ENCODE data around the gene PDCL3.

The PDCL3 gene

DNA sequence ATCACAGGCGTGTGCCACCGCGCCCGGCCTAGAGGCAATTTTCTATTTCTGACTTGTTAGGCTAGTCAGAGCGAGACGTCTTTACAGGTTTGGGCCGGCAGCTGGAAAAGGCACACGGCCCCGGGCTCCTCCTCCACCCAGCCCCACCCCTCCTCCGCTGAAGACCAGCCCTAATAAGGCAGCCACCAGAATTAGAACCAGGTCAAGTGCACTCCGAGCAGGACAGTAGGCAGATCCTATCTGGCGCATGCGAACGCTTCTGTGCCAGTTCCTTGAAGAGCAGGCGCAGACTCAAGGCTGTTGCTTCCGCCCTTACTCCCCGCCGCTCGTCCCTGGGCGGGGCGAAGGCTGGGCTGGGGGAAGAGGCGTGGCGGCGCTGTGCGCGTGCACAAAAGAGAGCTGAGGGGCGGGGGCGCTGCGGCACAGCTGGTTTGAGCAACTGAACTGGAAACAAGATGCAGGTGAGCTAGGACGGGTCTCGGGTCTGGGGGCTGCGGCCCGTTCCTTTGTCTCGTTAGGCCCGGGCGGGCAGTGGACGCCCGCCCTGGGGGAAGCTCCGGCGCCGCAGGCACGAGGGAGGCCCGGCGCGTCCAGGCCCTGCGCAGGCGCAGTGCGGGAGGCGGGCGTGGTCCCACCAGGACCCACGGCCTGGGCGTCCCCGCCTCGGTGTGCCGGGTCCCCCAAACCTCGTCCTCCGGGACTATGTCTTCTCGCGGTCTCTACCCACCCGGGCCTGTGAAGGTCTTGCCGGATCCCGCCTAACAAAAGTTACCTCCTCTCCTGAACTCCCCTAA, at the start of gene PDCL3:
TSS of gene PDCL3 (plus strand) at position 381 of the 794 bp plus-strand sequence. CDS start at position 456, 75 bp downstream.
- DNase-seq (ENCODE audit: low read depth in 1 of 2, low spot score in 1 of 2): peak; percentile 73 to 99
- TF ChIP-seq JUND (IDR thresholded peaks at IDR 0.05; ENCODE audit: low read depth): no peak
- in situ Hi-C loops (cut with HindIII; ENCODE audit: low pct_unique_long_range_greater_than_20kb, low sequenced_read_pairs): no loop called here

DNA sequence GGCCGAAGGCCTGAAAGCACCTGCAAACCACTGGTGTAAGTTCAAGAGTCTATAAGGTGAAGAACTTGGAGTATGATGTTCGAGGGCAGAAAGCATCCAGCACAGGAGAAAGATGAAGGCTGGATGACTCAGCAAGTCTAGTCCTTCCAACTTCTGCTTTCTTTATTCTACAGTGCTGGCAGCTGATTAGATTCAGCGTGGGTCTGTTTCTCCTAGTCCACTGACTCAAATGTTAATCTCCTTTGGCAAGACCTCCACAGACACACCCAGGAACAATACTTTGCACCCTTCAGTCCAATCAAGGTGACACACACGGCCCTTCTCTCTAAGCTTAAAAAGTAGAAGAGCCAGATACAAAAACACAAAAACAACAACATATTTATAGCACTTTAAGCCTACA, 49.1 kb upstream of the PDCL3 start:
- no peak for TF ChIP-seq JUND (IDR thresholded peaks at IDR 0.05; ENCODE audit: low read depth)
- in situ Hi-C loops (cut with HindIII; ENCODE audit: low pct_unique_long_range_greater_than_20kb, low sequenced_read_pairs): no loop called here
- no peak for DNase-seq (ENCODE audit: low read depth in 1 of 2, low spot score in 1 of 2)

DNA sequence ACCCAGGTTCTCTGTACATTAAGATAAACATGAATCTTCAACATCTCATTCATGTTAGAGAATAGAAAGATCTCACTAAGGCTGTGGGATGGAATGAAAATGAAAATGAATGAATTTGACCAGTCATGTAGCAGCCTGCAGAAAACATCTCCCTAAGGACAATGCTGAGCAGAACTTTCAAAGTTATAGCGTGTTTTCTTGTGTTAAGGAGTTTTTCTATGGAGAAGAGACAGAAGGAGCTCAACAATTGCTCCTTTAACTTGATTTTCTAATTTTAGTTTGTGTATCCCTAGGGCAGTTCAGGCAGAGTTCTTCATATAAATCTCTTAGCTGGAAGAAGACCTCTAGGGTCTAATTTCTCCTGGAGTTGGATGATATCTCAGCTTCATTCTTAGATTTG, 45.2 kb upstream of the PDCL3 start:
- in situ Hi-C loops (cut with HindIII; ENCODE audit: low pct_unique_long_range_greater_than_20kb, low sequenced_read_pairs): no loop called here
- TF ChIP-seq JUND (IDR thresholded peaks at IDR 0.05; ENCODE audit: low read depth): no peak
- DNase-seq (ENCODE audit: low read depth in 1 of 2, low spot score in 1 of 2): no peak

DNA sequence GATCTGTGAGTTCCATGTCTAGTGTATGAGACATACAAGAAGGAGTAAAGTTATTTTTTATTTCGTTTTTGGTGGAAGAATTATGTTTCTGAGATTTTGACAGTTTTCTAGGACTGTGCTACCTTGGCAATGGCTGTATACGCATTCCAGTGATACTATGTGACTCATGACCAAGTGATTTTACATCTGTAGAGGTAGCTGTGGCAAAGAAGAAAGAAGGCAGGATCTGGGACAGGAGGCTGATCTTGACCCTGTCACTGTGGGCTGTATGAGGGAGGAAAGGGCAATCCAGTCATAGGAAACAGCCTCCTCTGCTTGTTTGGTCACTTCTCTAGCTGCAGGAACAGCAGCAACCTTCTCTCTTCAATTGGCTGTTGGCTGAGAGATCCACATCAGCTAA, 44.0 kb upstream of the PDCL3 start:
- no peak for TF ChIP-seq JUND (IDR thresholded peaks at IDR 0.05; ENCODE audit: low read depth)

GRCh38 chr2:100520224-100520623, 42.6 kb upstream of the PDCL3 start:
- in situ Hi-C loops (cut with HindIII; ENCODE audit: low pct_unique_long_range_greater_than_20kb, low sequenced_read_pairs): no loop called here
- DNase-seq (ENCODE audit: low read depth in 1 of 2, low spot score in 1 of 2): no peak
- TF ChIP-seq JUND (IDR thresholded peaks at IDR 0.05; ENCODE audit: low read depth): no peak

More for the DNA sequence above, 44.0 kb upstream of the PDCL3 start:
- in situ Hi-C loops (cut with HindIII; ENCODE audit: low pct_unique_long_range_greater_than_20kb, low sequenced_read_pairs): no loop called here
- no peak for DNase-seq (ENCODE audit: low read depth in 1 of 2, low spot score in 1 of 2)

DNA sequence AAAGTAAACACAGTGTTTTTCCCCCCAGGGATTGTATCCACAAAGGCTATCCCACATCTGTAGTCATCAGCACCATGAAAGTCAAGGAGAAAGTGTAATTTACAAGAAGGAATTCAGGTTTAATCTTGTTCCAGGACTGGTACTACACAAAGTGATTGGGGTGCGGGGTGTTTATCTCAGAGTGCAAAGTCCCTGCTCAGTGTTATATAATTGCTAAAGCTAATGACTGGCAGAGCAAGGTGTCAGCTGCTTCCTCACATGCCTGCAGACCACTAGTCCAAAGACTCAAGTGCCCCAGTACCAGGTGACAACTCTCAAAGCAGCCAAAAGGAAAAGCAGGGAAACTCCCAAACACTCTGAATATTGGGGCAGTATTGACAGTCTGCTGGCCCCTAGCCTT, 40.4 kb upstream of the PDCL3 start:
- no peak for DNase-seq (ENCODE audit: low read depth in 1 of 2, low spot score in 1 of 2)
- TF ChIP-seq JUND (IDR thresholded peaks at IDR 0.05; ENCODE audit: low read depth): no peak
- in situ Hi-C loops (cut with HindIII; ENCODE audit: low pct_unique_long_range_greater_than_20kb, low sequenced_read_pairs): no loop called here

GRCh38 chr2:100524331-100524730, 38.5 kb upstream of the PDCL3 start:
- no peak for DNase-seq (ENCODE audit: low read depth in 1 of 2, low spot score in 1 of 2)
- TF ChIP-seq JUND (IDR thresholded peaks at IDR 0.05; ENCODE audit: low read depth): no peak
- in situ Hi-C loops (cut with HindIII; ENCODE audit: low pct_unique_long_range_greater_than_20kb, low sequenced_read_pairs): no loop called here

DNA sequence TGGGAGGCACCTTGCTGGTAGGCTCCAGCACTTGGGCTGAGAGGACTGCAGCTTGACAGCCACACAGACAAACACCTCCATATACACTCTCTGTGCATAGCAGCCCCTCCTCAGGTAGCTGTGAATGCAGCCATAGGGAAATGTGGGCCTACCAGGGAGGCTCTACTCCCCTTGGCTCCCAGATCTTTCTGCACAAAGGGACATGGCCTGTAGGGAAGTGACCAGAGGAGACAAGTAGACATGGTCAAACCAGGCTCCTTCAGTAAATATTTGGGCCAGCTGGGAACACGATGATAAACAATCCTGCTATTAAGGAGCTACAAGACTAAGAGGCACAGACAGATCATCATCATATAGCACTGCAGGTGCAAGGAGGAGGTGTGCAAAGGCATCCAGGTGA, 35.9 kb upstream of the PDCL3 start:
- DNase-seq (ENCODE audit: low read depth in 1 of 2, low spot score in 1 of 2): no peak
- no peak for TF ChIP-seq JUND (IDR thresholded peaks at IDR 0.05; ENCODE audit: low read depth)
- in situ Hi-C loops (cut with HindIII; ENCODE audit: low pct_unique_long_range_greater_than_20kb, low sequenced_read_pairs): no loop called here

- DNase-seq (ENCODE audit: low read depth in 1 of 2, low spot score in 1 of 2): no peak
- in situ Hi-C loops (cut with HindIII; ENCODE audit: low pct_unique_long_range_greater_than_20kb, low sequenced_read_pairs): no loop called here
- no peak for TF ChIP-seq JUND (IDR thresholded peaks at IDR 0.05; ENCODE audit: low read depth)
Observed at GRCh38 chr2:100527440-100528015, 35.3 kb upstream of the PDCL3 start.

DNA sequence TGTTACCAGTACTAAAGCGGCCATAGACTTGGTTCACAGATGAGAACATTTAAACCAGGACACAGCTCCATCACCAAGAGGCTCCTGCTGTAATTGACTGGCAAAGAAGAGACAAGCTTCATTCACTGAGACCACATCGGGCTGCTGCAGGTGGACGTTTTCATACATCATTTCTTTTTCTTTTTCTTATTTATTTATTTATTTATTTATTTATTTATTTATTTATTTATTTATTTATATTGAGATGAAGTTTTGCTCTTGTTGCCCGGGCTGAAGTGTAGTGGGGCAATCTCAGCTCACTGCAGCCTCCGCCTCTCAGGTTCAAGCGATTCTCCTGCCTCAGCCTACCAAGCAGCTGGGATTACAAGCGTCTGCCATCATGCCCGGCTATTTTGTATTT, 33.6 kb upstream of the PDCL3 start:
- no peak for DNase-seq (ENCODE audit: low read depth in 1 of 2, low spot score in 1 of 2)
- in situ Hi-C loops (cut with HindIII; ENCODE audit: low pct_unique_long_range_greater_than_20kb, low sequenced_read_pairs): no loop called here
- TF ChIP-seq JUND (IDR thresholded peaks at IDR 0.05; ENCODE audit: low read depth): no peak

- DNase-seq (ENCODE audit: low read depth in 1 of 2, low spot score in 1 of 2): no peak
- in situ Hi-C loops (cut with HindIII; ENCODE audit: low pct_unique_long_range_greater_than_20kb, low sequenced_read_pairs): no loop called here
- TF ChIP-seq JUND (IDR thresholded peaks at IDR 0.05; ENCODE audit: low read depth): no peak
Observed at GRCh38 chr2:100529900-100530299, 32.9 kb upstream of the PDCL3 start.

DNA sequence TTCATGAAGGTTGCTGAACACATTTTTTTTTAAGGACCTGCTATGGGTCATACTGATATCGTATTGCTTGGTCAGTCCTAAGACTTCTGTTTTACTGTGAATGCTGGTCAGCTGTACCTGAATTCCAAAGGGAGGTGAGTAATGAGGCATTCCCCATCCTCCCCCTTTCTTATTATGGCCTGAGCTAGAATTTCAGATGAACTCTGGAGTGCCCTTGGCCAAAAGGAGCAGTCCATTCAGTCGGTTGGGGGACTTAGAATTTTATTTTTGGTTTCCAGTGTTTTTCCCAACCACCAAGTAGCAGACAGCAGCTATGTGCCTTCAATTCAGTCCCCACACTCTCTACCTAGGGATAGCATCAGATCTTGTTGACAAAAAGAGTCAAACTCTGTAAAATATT, 26.9 kb upstream of the PDCL3 start:
- in situ Hi-C loops (cut with HindIII; ENCODE audit: low pct_unique_long_range_greater_than_20kb, low sequenced_read_pairs): no loop called here
- no peak for DNase-seq (ENCODE audit: low read depth in 1 of 2, low spot score in 1 of 2)
- TF ChIP-seq JUND (IDR thresholded peaks at IDR 0.05; ENCODE audit: low read depth): no peak

DNA sequence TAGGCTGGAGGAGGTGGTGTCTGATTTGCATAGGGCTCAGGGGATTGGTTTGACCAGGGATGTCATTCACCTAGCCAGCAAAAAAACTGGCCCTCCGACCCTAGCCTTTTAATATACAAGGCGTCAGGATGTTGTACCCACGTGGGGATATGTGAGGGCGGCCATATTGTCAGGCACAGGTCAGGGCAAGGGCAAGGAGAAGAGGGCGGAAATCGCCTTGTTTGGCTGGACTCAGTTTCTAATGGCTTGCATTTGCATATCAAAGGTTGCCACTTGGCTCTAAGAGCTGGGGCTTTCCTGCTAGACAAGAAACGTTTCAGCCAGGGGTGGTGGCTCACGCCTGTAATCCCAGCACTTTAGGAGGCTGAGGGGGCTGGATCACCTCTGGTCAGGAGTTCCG, 24.9 kb upstream of the PDCL3 start:
- in situ Hi-C loops (cut with HindIII; ENCODE audit: low pct_unique_long_range_greater_than_20kb, low sequenced_read_pairs): no loop called here
- no peak for TF ChIP-seq JUND (IDR thresholded peaks at IDR 0.05; ENCODE audit: low read depth)
- DNase-seq (ENCODE audit: low read depth in 1 of 2, low spot score in 1 of 2): peak in 1 of 2 experiments; percentile 2

Measured in T47D (cell line).